IMR-90 (cell line): Measurements from ENCODE around the gene KLRB1. TPM values are rescaled to one million over a fixed set of nuclear protein-coding genes. Genes with fewer than 3 reads are reported as not detected.

Experiments
- ATAC-seq: fragments of 200-7000 bp; cut with Tn5 transposase; 2 replicates; pipeline ENCODE4 v1.9.1; 2020; ENCODE audit warnings: low read depth, mild to moderate bottlenecking, moderate library complexity
- BruUV-seq: library from RNA; stranded (reverse); fragments of 400-500 nt; replicated peaks from 2 replicates; lab custom pipeline; 2021; lab: Mats Ljungman, UMichigan
- CTCF ChIA-PET: fragments of 300-600 bp; formaldehyde crosslinking; extraction: SDS; loops from one replicate; lab custom pipeline; 2021; ENCODE audit warnings: antibody characterized with exemption; lab: Yijun Ruan, JAX
- POLR2A ChIA-PET: fragments of 300-600 bp; sonication (Branson Sonifier 250); formaldehyde crosslinking; loops from one replicate; lab custom pipeline; 2022; ENCODE audit warnings: antibody characterized with exemption; ENCODE audit not compliant: unreplicated experiment; lab: Charles Lee
- DNase-seq: peaks from one replicate; pipeline ENCODE4 v3.0.0; 2013
- H2AFZ ChIP-seq: replicated peaks from 2 replicates; pipeline ENCODE3; 2013; ENCODE audit warnings: low read length, mild to moderate bottlenecking; ENCODE audit not compliant: poor library complexity
- H2AK5ac ChIP-seq: 2 replicates; pipeline ENCODE4 v1.6.1; 2013; ENCODE audit warnings: low read depth, low read length, inconsistent platforms
- H2AK9ac ChIP-seq: replicated peaks from 2 replicates; pipeline ENCODE3; 2013; ENCODE audit warnings: mild to moderate bottlenecking, low read depth, low read length, moderate library complexity; ENCODE audit not compliant: poor library complexity
- H2BK120ac ChIP-seq: 2 replicates; pipeline ENCODE4 v1.6.1; 2013; ENCODE audit warnings: low read depth, low read length, inconsistent platforms
- H2BK15ac ChIP-seq: 3 replicates; pipeline ENCODE4 v1.6.1; 2013; ENCODE audit warnings: low read depth, low read length, inconsistent platforms
- H2BK20ac ChIP-seq: 2 replicates; pipeline ENCODE4 v1.6.1; 2013; ENCODE audit warnings: low read depth, mild to moderate bottlenecking, inconsistent platforms, low read length, moderate library complexity
- H2BK5ac ChIP-seq: 2 replicates; pipeline ENCODE4 v1.6.1; 2013; ENCODE audit warnings: mild to moderate bottlenecking, low read depth, low read length, inconsistent platforms; ENCODE audit not compliant: poor library complexity, severe bottlenecking
- H3K14ac ChIP-seq: replicated peaks from 2 replicates; pipeline ENCODE4 v1.6.1; 2013; ENCODE audit warnings: low read depth, low read length, inconsistent platforms
- H3K18ac ChIP-seq: 2 replicates; pipeline ENCODE4 v1.6.1; 2013; ENCODE audit warnings: low read depth, low read length, control low read depth
- H3K23ac ChIP-seq: 2 replicates; pipeline ENCODE4 v1.6.1; 2013; ENCODE audit warnings: low read depth, low read length, inconsistent platforms
- H3K27ac ChIP-seq: 2 replicates; pipeline ENCODE4 v1.5.1; 2013; ENCODE audit warnings: mild to moderate bottlenecking, control low read depth, low read length; ENCODE audit not compliant: insufficient read depth
- H3K27me3 ChIP-seq: 2 replicates; pipeline ENCODE4 v1.6.1; 2013; ENCODE audit warnings: low read length; ENCODE audit not compliant: control insufficient read depth, insufficient read depth
- H3K36me3 ChIP-seq: 2 replicates; pipeline ENCODE4 v1.6.1; 2013; ENCODE audit warnings: low read length, mixed read lengths; ENCODE audit not compliant: control insufficient read depth, insufficient read depth
- H3K4ac ChIP-seq: 2 replicates; pipeline ENCODE4 v1.6.1; 2013; ENCODE audit warnings: low read depth, low read length, inconsistent platforms
- H3K4me1 ChIP-seq: 2 replicates; pipeline ENCODE4 v1.6.1; 2013; ENCODE audit warnings: low read length, mixed read lengths; ENCODE audit not compliant: control insufficient read depth, insufficient read depth
- H3K4me2 ChIP-seq: 2 replicates; pipeline ENCODE4 v1.6.1; 2013; ENCODE audit warnings: low read depth, mild to moderate bottlenecking, control low read depth, low read length, moderate library complexity
- H3K4me3 ChIP-seq: 2 replicates; pipeline ENCODE4 v1.5.1; 2013; ENCODE audit warnings: low read depth, mild to moderate bottlenecking, control low read depth, low read length, moderate library complexity; ENCODE audit not compliant: insufficient read depth
- H3K56ac ChIP-seq: 2 replicates; pipeline ENCODE4 v1.6.1; 2013; ENCODE audit warnings: low read length, inconsistent platforms; ENCODE audit not compliant: insufficient read depth; ENCODE audit errors: extremely low read depth
- H3K79me1 ChIP-seq, 2 experiments: 2 replicates each; pipeline ENCODE4 v1.6.1; 2013; ENCODE audit warnings: low read length in 2 of 2, inconsistent platforms in 1 of 2, low read depth in 1 of 2
- H3K9ac ChIP-seq: 2 replicates; pipeline ENCODE4 v1.6.1; 2013; ENCODE audit warnings: low read depth, low read length, control low read depth
- H3K9me1 ChIP-seq: 2 replicates; pipeline ENCODE4 v1.6.1; 2013; ENCODE audit warnings: low read length, inconsistent platforms; ENCODE audit not compliant: insufficient read depth
- H3K9me3 ChIP-seq: 2 replicates; pipeline ENCODE4 v1.6.1; 2013; ENCODE audit warnings: low read length; ENCODE audit not compliant: control insufficient read depth, insufficient read depth
- H4K20me1 ChIP-seq: 2 replicates; pipeline ENCODE4 v1.6.1; 2013; ENCODE audit warnings: low read length, inconsistent platforms; ENCODE audit not compliant: insufficient read depth
- H4K5ac ChIP-seq: 2 replicates; pipeline ENCODE4 v1.6.1; 2013; ENCODE audit warnings: mild to moderate bottlenecking, low read depth, low read length, control low read depth
- H4K8ac ChIP-seq, 2 experiments: 2 replicates each; pipeline ENCODE4 v1.6.1; 2013; ENCODE audit warnings: low read depth in 2 of 2, low read length in 2 of 2, control low read depth in 1 of 2, inconsistent platforms in 1 of 2
- H4K91ac ChIP-seq: 2 replicates; pipeline ENCODE4 v1.6.1; 2013; ENCODE audit warnings: low read depth, low read length, inconsistent platforms; ENCODE audit not compliant: insufficient read depth
- BHLHE40 ChIP-seq: fragments of 150-350 bp; IDR thresholded peaks from 2 replicates; pipeline ENCODE4 v1.6.1; 2016; ENCODE audit warnings: mild to moderate bottlenecking, low read depth, low read length
- MAFK ChIP-seq: IDR thresholded peaks from 2 replicates; pipeline ENCODE4 v1.6.1; 2012; ENCODE audit warnings: low read depth, low read length, improper control_type of control experiment
- MAZ ChIP-seq: IDR thresholded peaks from 2 replicates; pipeline ENCODE4 v1.6.1; 2012; ENCODE audit warnings: low read depth, mild to moderate bottlenecking, low read length, improper control_type of control experiment, moderate library complexity, borderline replicate concordance
- MXI1 ChIP-seq: IDR thresholded peaks from 2 replicates; pipeline ENCODE4 v1.6.1; 2012; ENCODE audit warnings: low read depth, mild to moderate bottlenecking, low read length, moderate library complexity, borderline replicate concordance
- POLR2A ChIP-seq: IDR thresholded peaks from 2 replicates; pipeline ENCODE4 v1.6.1; 2012; ENCODE audit warnings: mild to moderate bottlenecking, low read depth, low read length
- RAD21 ChIP-seq: IDR thresholded peaks from 2 replicates; pipeline ENCODE4 v1.6.1; 2012; ENCODE audit warnings: low read length, improper control_type of control experiment
- RFX5 ChIP-seq: IDR thresholded peaks from 2 replicates; pipeline ENCODE4 v1.8.0; 2012; ENCODE audit warnings: low read depth, mild to moderate bottlenecking, low read length, moderate library complexity
- USF2 ChIP-seq: fragments of 150-350 bp; IDR thresholded peaks from 2 replicates; pipeline ENCODE4 v1.6.1; 2017; ENCODE audit warnings: mild to moderate bottlenecking, antibody characterized with exemption, low read length, low read depth
- WGBS, 2 experiments: methylation state at CpG; one replicate each; pipeline versions ENCODE4 v1.1.5 to v1.1.7; 2013; ENCODE audit warnings: missing lambda C conversion rate in 2 of 2; ENCODE audit not compliant: insufficient read length in 1 of 2; ENCODE audit errors: extremely low coverage in 2 of 2; 5-methylcytosine and 5-hydroxymethylcytosine counted together
- dilution Hi-C: fragments of 300-500 bp; cut with HindIII; formaldehyde crosslinking; loops from one replicate; pipeline ENCODE4 v1.14.3; 2018; ENCODE audit warnings: low sequenced_read_pairs; ENCODE audit not compliant: unreplicated experiment
- in situ Hi-C: fragments of 300-500 bp; cut with MboI; formaldehyde crosslinking; loops from 3 replicates; pipeline ENCODE4 v1.14.3; 2019; ENCODE audit warnings: low sequenced_read_pairs, inconsistent platforms, mixed read lengths
- intact Hi-C: fragments of 100-400 bp; cut with micrococcal nuclease; formaldehyde crosslinking; loops from 2 replicates; pipeline ENCODE4 v1.10.0; 2022
- polyA plus RNA-seq, 3 experiments: library from polyadenylated mRNA; depleted of rRNA; stranded (reverse); fragments of >200 nt; gene quantifications; 2 replicates each; pipeline ENCODE4 v1.2.3, GENCODE V29; 2012; ENCODE audit warnings: low replicate concordance in 1 of 3
- total RNA-seq: library from RNA; depleted of rRNA; stranded (reverse); fragments of >200 nt; gene quantifications from 2 replicates; pipeline ENCODE4 v1.2.3, GENCODE V29; 2012

KLRB1 gene
- total and polyA plus RNA-seq, 2 of the 4 experiments (the other 2 are of a cell fraction), result not detected

GRCh38 chr12:9647825-9648700 lies 40.3 kb upstream of the KLRB1 start:
- H4K8ac ChIP-seq, result peak overlapping the region; percentile 58 to 88

More at GRCh38 chr12:9647825-9648700, 40.3 kb upstream of the KLRB1 start:
- Histone ChIP-seq H3K9ac (peak overlapping the region; percentile 77), H3K36me3 (no peaks in the 10 kb centered on the region), H2BK20ac (peak overlapping the region; percentile 61; the same call in 1 of the 2 replicates), H3K27me3 (no peaks in the 10 kb centered on the region), H4K5ac (peak overlapping the region; percentile 66), H4K91ac (peak overlapping the region; percentile 74), H2AK5ac (peak overlapping the region; percentile 57), H4K20me1 (no peaks in the 10 kb centered on the region), H3K4me2 (peak overlapping the region; percentile 96), H2BK15ac (peak overlapping the region; percentile 75; the same call in 2 of the 3 replicates), H3K23ac (peak overlapping the region; percentile 97), H3K79me1 (peaks cover 3 to 22% of the 10 kb centered on the region in 2 experiments; a peak in 3 of 4 replicates), H3K4ac (peak overlapping the region; percentile 88), H2BK120ac (peak overlapping the region; percentile 69), H3K9me1 (no peaks in the 10 kb centered on the region; the same call in 1 of the 2 replicates), H3K56ac (peak overlapping the region; percentile 94), H3K14ac (peak overlapping the region; percentile 93), H2AK9ac (peak overlapping the region; percentile 86), H2AFZ (peak overlapping the region; percentile 89), H3K18ac (peak overlapping the region; percentile 74), H2BK5ac (peak overlapping the region; percentile 84), H3K9me3 (no peaks in the 10 kb centered on the region), H3K27ac (peak overlapping the region; percentile 81), H3K4me3 (peak overlapping the region; percentile 60), H3K4me1 (peaks cover 5% of the 10 kb centered on the region)
- dilution Hi-C loops (no loop called here), in situ Hi-C loops (loop anchor here (25.0 kb wide), 1 partner anchor 311 kb away; no protein-coding TSS in a partner anchor), intact Hi-C loops (loop anchor here (1.0 to 5.0 kb wide), 2 partner anchors 25 to 316 kb away; no protein-coding TSS in a partner anchor)
- CTCF ChIA-PET, result interaction anchor here (0.6 to 1.6 kb wide), 2 partner anchors 60 to 362 kb away, joined by 3 to 6 read pairs; partner anchors contain the start of gene CLEC12B
- TSS peak; percentile 79 for BruUV-seq
- POLR2A ChIA-PET, result interaction anchor here (1.0 kb wide), 1 partner anchor 19 kb away, joined by 3 read pairs; no protein-coding TSS in a partner anchor
- peak; percentile 69 for DNase-seq
- peak; percentile 91 for ATAC-seq
- whole genome bisulfite sequencing, 2 experiments, result 0% methylated on average over 14 of the region's 55 CpGs; no CpG with 5 or more reads in 1 of the 2 experiments
- TF ChIP-seq RAD21 (no peak), MAFK (no peak), POLR2A (peak; percentile 28; the same call in 1 of the 2 replicates), MAZ (peak; percentile 80; the same call in 1 of the 2 replicates), USF2 (peak; percentile 36; the same call in 1 of the 2 replicates), BHLHE40 (no peak), MXI1 (peak; percentile 66; the same call in 1 of the 2 replicates), RFX5 (no peak)
